Tibial nerve (tissue), 4 donors: ENCODE measurements around the gene RSKR. TPM values are rescaled to one million over a fixed set of nuclear protein-coding genes. Genes with fewer than 3 reads are reported as not detected.

Experiments used
- DNase-seq, 2 donors: peaks; one replicate each; pipeline ENCODE4 v3.0.0-alpha.2; 2019; ENCODE audit warnings: low spot score in 2 of 2
- H3K27ac ChIP-seq, 4 donors: fragments of 200-600 bp; sonication (generic) in 3 of 4; one replicate each; pipeline ENCODE4 v1.5.1; 2017 to 2019; ENCODE audit warnings: mild to moderate bottlenecking in 1 of 4
- H3K27me3 ChIP-seq, 2 donors: fragments of 200-600 bp; sonication (generic) in 1 of 2; one replicate each; pipeline versions ENCODE4 v1.5.1 to v1.6.0; 2017 to 2019
- H3K36me3 ChIP-seq, 3 donors: fragments of 200-600 bp; sonication (generic); one replicate each; pipeline ENCODE4 v1.5.1; 2018 to 2019
- H3K4me1 ChIP-seq, 4 donors: fragments of 200-600 bp; sonication (generic) in 3 of 4; one replicate each; pipeline ENCODE4 v1.5.1; 2017 to 2019
- H3K4me3 ChIP-seq, 4 donors: fragments of 200-600 bp; sonication (generic) in 3 of 4; one replicate each; pipeline ENCODE4 v1.5.1; 2017 to 2019; ENCODE audit warnings: mild to moderate bottlenecking in 1 of 4, moderate library complexity in 1 of 4
- H3K9me3 ChIP-seq, 4 donors: fragments of 200-600 bp; sonication (generic) in 3 of 4; one replicate each; pipeline ENCODE4 v1.5.1; 2017 to 2019
- EP300 ChIP-seq, 2 donors: sonication (generic); formaldehyde crosslinking; IDR thresholded peaks; one replicate each; pipeline ENCODE4 v1.6.1; 2017; ENCODE audit warnings: antibody characterized with exemption in 2 of 2, mild to moderate bottlenecking in 1 of 2
- POLR2A ChIP-seq, 2 donors: fragments of 450-650 bp; IDR thresholded peaks; one replicate each; pipeline ENCODE4 v1.6.1; 2017; ENCODE audit warnings: antibody characterized with exemption in 2 of 2, mild to moderate bottlenecking in 2 of 2, moderate library complexity in 2 of 2
- WGBS, 2 donors: methylation state at CpG; one replicate each; pipeline ENCODE4 v1.1.5; 2018; 5-methylcytosine and 5-hydroxymethylcytosine counted together
- total RNA-seq, 4 donors: library from RNA; depleted of rRNA; stranded (reverse); fragments of >200 nt; gene quantifications; one replicate each; pipeline ENCODE4 v1.1.0, GENCODE V29; 2016
- TF ChIP-seq, protein P1 (sequence below), 5 experiments: fragments of 200-600 bp in 3 of 5; fragments of 450-650 bp in 2 of 5; sonication (generic) in 3 of 5; IDR thresholded peaks; one replicate each; pipeline ENCODE4 v1.5.1; 2016 to 2019; ENCODE audit warnings: antibody characterized with exemption in 5 of 5, mild to moderate bottlenecking in 3 of 5, moderate library complexity in 2 of 5

RSKR gene
- total RNA-seq, 4 donors from 2014 or later, result 5.7 to 34.5 (median 16.2) TPM

DNA sequence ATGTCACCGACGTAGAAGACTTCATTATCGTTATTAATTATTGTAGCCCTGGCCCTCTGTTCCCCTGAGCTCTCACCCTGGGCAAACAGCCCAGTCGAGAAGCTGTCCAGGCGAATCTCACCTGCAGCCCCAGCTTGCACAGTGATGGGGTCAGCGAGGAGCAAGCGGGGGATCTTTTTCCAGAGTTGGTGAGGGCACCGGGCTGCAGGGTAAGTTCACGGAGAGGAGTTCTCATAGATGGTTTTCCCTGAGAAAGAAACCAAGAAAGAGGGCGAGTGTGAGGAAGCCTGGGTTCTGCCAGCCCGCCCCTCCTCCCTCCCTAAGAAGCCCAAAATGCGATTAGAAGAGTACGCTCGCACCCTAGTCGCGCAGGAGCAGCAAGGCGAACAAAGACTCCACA, 15.6 kb downstream of the RSKR start:
- DNase-seq, result no peak
- Histone ChIP-seq H3K4me1 (peaks cover 0 to 19% (median 12%) of the 10 kb centered on the region in 4 donors), H3K36me3 (peaks cover 0 to under 1% (median 0%) of the 10 kb centered on the region in 3 donors), H3K27ac (peak overlapping the region in 3 of 4 donors; percentile 77 to 96 (median 91)), H3K4me3 (peak overlapping the region; percentile 56 to 68 (median 66)), H3K27me3 (no peaks in the 10 kb centered on the region), H3K9me3 (no peaks in the 10 kb centered on the region)
- WGBS, 2 donors, result 3% methylated on average over 16 to 17 of the region's 17 CpGs
- TF ChIP-seq, protein P1, sequence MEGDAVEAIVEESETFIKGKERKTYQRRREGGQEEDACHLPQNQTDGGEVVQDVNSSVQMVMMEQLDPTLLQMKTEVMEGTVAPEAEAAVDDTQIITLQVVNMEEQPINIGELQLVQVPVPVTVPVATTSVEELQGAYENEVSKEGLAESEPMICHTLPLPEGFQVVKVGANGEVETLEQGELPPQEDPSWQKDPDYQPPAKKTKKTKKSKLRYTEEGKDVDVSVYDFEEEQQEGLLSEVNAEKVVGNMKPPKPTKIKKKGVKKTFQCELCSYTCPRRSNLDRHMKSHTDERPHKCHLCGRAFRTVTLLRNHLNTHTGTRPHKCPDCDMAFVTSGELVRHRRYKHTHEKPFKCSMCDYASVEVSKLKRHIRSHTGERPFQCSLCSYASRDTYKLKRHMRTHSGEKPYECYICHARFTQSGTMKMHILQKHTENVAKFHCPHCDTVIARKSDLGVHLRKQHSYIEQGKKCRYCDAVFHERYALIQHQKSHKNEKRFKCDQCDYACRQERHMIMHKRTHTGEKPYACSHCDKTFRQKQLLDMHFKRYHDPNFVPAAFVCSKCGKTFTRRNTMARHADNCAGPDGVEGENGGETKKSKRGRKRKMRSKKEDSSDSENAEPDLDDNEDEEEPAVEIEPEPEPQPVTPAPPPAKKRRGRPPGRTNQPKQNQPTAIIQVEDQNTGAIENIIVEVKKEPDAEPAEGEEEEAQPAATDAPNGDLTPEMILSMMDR (IDR thresholded peaks at IDR 0.05), result no peak
- TF ChIP-seq POLR2A (IDR thresholded peaks at IDR 0.05), result no peak

DNA sequence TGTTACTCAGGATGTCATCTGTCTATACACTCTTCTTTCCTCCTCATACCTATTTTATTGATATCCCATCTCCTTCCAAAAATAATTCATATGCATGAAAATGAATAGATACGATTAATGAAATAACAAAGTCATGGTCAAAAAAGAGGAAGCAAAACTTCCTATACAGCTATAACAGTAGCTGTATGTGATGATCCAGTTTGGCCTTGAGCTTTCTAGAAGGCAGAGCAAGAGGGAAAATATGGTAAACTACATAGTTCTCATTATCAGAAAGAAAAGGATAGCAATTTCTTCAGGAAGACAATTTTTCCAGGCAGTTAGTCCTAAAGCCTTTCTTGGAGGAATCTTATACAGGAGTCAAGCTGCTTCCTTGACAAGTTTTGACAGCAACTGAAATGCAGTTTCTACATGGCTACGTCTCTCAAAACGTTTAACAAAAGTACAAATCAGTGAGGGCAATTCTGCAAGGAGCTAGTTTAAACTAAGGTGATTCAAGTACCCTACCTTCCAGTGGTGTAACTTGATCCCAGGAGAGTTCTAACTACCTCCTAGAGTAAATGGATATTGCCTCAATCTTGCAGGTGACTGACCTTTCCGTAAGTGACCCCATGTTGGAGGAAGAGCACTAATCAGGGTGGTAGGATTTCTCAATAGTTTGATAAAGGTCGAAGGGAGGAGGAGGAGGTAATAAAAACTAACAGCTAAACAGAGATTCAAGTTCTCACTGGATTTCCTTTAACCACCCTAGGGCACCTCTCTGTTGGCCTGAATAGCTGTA, 16.2 kb downstream of the RSKR start:
- H3K4me3 ChIP-seq, result peak overlapping the region in 1 of 4 donors; percentile 67

GRCh38 chr17:28592260-28592659, 21.7 kb downstream of the RSKR start:
- no peak for TF ChIP-seq EP300 (IDR thresholded peaks at IDR 0.05)
- no peak for TF ChIP-seq POLR2A (IDR thresholded peaks at IDR 0.05)
- TF ChIP-seq, protein P1 (IDR thresholded peaks at IDR 0.05), result no peak
- peaks cover 0 to 32% (median 0%) of the 10 kb centered on the region in 3 donors for H3K36me3 ChIP-seq
- H3K9me3 ChIP-seq, result no peaks in the 10 kb centered on the region
- no peak overlapping the region for H3K27ac ChIP-seq
- 95 to 97% methylated on average over 4 of the region's 4 CpGs for WGBS, 2 donors
- DNase-seq, result no peak
- H3K4me1 ChIP-seq, result no peaks in the 10 kb centered on the region
- no peaks in the 10 kb centered on the region for H3K27me3 ChIP-seq
- no peak overlapping the region for H3K4me3 ChIP-seq

More for the DNA sequence above, 16.2 kb downstream of the RSKR start:
- DNase-seq, result no peak
- 34 to 35% methylated on average over 5 of the region's 5 CpGs for WGBS, 2 donors
- TF ChIP-seq EP300 (IDR thresholded peaks at IDR 0.05) (no peak), POLR2A (IDR thresholded peaks at IDR 0.05) (no peak)
- TF ChIP-seq, protein P1 (IDR thresholded peaks at IDR 0.05), result no peak
- Histone ChIP-seq H3K9me3 (no peaks in the 10 kb centered on the region), H3K27me3 (no peaks in the 10 kb centered on the region), H3K36me3 (peaks cover 0 to 7% (median 0%) of the 10 kb centered on the region in 3 donors), H3K27ac (no peak overlapping the region), H3K4me1 (peaks cover 0 to 19% (median 12%) of the 10 kb centered on the region in 4 donors)

GRCh38 chr17:28585851-28586250, 28.1 kb downstream of the RSKR start:
- 92 to 97% methylated on average over 3 of the region's 3 CpGs for WGBS, 2 donors
- no peak overlapping the region for H3K27ac ChIP-seq
- H3K4me3 ChIP-seq, result no peak overlapping the region
- no peaks in the 10 kb centered on the region for H3K27me3 ChIP-seq
- no peaks in the 10 kb centered on the region for H3K9me3 ChIP-seq
- no peak for DNase-seq
- H3K4me1 ChIP-seq, result no peaks in the 10 kb centered on the region
- TF ChIP-seq EP300 (IDR thresholded peaks at IDR 0.05) (no peak), POLR2A (IDR thresholded peaks at IDR 0.05) (no peak)
- TF ChIP-seq, protein P1 (IDR thresholded peaks at IDR 0.05), result no peak
- H3K36me3 ChIP-seq, result peaks cover 0 to 44% (median 0%) of the 10 kb centered on the region in 3 donors

- H3K27me3 ChIP-seq, result no peaks in the 10 kb centered on the region
- peaks cover 0 to 37% (median 0%) of the 10 kb centered on the region in 3 donors for H3K36me3 ChIP-seq
- H3K4me1 ChIP-seq, result no peaks in the 10 kb centered on the region
- TF ChIP-seq EP300 (IDR thresholded peaks at IDR 0.05), result no peak
- TF ChIP-seq, protein P1 (IDR thresholded peaks at IDR 0.05), result no peak
- TF ChIP-seq POLR2A (IDR thresholded peaks at IDR 0.05), result no peak
- no peak overlapping the region for H3K4me3 ChIP-seq
- WGBS, 2 donors, result 76 to 91% methylated on average over 3 of the region's 3 CpGs
- H3K9me3 ChIP-seq, result no peaks in the 10 kb centered on the region
- no peak overlapping the region for H3K27ac ChIP-seq
- no peak for DNase-seq
Measured at GRCh38 chr17:28584434-28584833, 29.6 kb downstream of the RSKR start.
